Kidney epithelial cell (primary cell): ENCODE measurements around the gene WNT7A. TPM values are rescaled to one million over a fixed set of nuclear protein-coding genes. Genes with fewer than 3 reads are reported as not detected.

ENCODE experiments used
- DNase-seq: peaks from one replicate; pipeline ENCODE4 v3.0.0-alpha.2; 2010; ENCODE audit warnings: low read depth
- H3K27me3 ChIP-seq: 2 replicates; pipeline ENCODE4 v1.6.0; 2011; ENCODE audit warnings: low read length; ENCODE audit not compliant: control insufficient read depth, insufficient read depth
- H3K36me3 ChIP-seq: 2 replicates; pipeline ENCODE4 v1.5.1; 2011; ENCODE audit warnings: low read length; ENCODE audit not compliant: control insufficient read depth, insufficient read depth
- H3K4me3 ChIP-seq: 2 replicates; pipeline ENCODE4 v1.5.1; 2011; ENCODE audit warnings: low read depth, mild to moderate bottlenecking, control low read depth, low read length
- CTCF ChIP-seq: IDR thresholded peaks from 2 replicates; pipeline ENCODE4 v1.5.1; 2011; ENCODE audit warnings: mild to moderate bottlenecking, moderate library complexity, low read length, control low read depth, inconsistent platforms; ENCODE audit not compliant: insufficient read depth, poor library complexity, severe bottlenecking
- total RNA-seq: library from RNA; depleted of rRNA; stranded (reverse); fragments of >200 nt; gene quantifications from 2 replicates; pipeline ENCODE4 v1.2.3, GENCODE V29; 2015

Gene WNT7A
- total RNA-seq, 1 donor from 2014 or later = 14.4 TPM

GRCh38 chr3:13781417-13781816 is 98.5 kb downstream of the WNT7A start:
- TF ChIP-seq CTCF = no peak
- Histone ChIP-seq H3K4me3 (no peak overlapping the region), H3K27me3 (no peaks in the 10 kb centered on the region), H3K36me3 (no peaks in the 10 kb centered on the region)
- DNase-seq = no peak

- H3K4me3 ChIP-seq = no peak overlapping the region
- no peaks in the 10 kb centered on the region for H3K36me3 ChIP-seq
- TF ChIP-seq CTCF = no peak
- no peaks in the 10 kb centered on the region for H3K27me3 ChIP-seq
- DNase-seq = no peak
Observed at GRCh38 chr3:13780432-13781176, 99.3 kb downstream of the WNT7A start.

GRCh38 chr3:13776253-13777050 is 103.4 kb downstream of the WNT7A start:
- DNase-seq = no peak
- no peak for TF ChIP-seq CTCF
- H3K27me3 ChIP-seq = no peaks in the 10 kb centered on the region
- no peaks in the 10 kb centered on the region for H3K36me3 ChIP-seq
- no peak overlapping the region for H3K4me3 ChIP-seq

GRCh38 chr3:13772885-13773745 is 106.8 kb downstream of the WNT7A start:
- no peak for TF ChIP-seq CTCF
- H3K4me3 ChIP-seq = no peak overlapping the region

GRCh38 chr3:13772321-13772745 is 107.5 kb downstream of the WNT7A start:
- H3K4me3 ChIP-seq = no peak overlapping the region
- H3K27me3 ChIP-seq = no peaks in the 10 kb centered on the region
- no peak for TF ChIP-seq CTCF
- H3K36me3 ChIP-seq = no peaks in the 10 kb centered on the region
- DNase-seq = no peak

More at GRCh38 chr3:13772885-13773745, 106.8 kb downstream of the WNT7A start:
- Histone ChIP-seq H3K27me3 (no peaks in the 10 kb centered on the region), H3K36me3 (no peaks in the 10 kb centered on the region)
- DNase-seq = no peak
